Measurements from ENCODE around the gene RPL35. TPM values are rescaled to one million over a fixed set of nuclear protein-coding genes. Genes with fewer than 3 reads are reported as not detected.
A peak's percentile ranks its signal among the peaks of the same experiment; 100 is the strongest.
"Not testable (repeated sequence)": the region's sequence is repeated elsewhere in the genome, so short reads cannot be mapped to it uniquely, and the experiment has no call there.

Gene RPL35
- total RNA-seq, 1 donor from 2014 or later: 704 TPM

DNA sequence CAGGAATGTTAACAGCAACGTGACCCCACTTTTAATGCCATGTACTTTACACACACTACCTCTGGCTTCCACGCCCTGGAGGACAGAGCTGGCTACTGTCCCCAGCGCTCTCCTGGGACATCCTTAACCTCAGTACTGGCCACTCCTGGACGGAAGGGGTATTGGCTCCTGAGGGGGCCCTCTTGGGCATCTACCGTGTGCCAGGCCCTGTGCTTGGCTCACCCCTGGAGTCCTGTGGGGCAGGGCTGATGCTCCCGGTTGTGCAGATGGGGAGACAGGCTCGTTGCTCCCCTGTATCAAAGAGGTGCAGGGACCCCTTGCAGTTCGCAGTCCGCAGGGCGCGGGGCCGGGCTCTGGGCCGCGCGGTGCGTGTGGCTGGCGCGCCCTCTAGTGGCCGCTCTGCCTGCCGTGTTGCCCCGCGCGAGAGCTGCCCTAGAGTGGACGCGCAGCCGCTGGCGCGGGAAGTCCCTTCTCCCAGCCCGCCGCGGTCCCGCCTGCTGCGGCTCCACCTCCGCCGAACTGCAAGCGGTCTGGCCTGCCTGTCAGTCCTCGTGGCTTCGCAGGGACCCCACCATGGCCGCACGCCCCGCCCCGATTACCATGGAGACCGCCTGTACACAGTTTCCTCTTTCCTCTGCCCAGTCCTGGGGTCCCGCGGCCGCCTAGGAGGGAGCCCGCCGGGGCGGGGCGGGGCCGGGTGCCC is 8.8 kb downstream of the RPL35 start, which contains the start of gene WDR38:
Gene WDR38, plus strand, starts transcription at position 632 of the 703 bp plus-strand sequence. CDS start 72 bp downstream, outside the sequence.
- peak; percentile 56 for DNase-seq (ENCODE audit: low spot score)

GRCh38 chr9:124852121-124852828 is 9.5 kb downstream of the RPL35 start:
- DNase-seq (ENCODE audit: low spot score): no peak

DNA sequence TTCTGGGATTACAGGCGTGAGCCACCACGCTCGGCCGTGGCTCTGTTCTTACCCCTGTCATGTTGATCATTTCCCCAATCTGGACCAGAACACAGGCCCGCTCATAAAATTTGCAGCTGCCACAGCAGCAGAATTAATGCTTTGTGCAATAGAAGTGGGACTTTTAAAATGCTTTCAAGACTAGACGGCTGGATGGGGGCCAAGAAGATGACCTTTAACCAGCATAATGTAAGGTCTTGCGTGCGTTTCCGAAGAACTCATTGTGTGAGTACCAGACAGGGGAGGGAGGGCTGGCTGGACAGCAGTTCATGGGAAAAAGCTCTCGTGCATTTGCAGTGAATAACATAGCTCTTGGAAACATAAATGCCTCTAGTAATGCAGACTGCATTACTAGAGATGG is 12.0 kb downstream of the RPL35 start:
- DNase-seq (ENCODE audit: low spot score): no peak

- DNase-seq (ENCODE audit: low spot score): no peak
These were observed 14.8 kb downstream of the RPL35 start for GRCh38 chr9:124846969-124847368.

GRCh38 chr9:124846467-124846866 is 15.3 kb downstream of the RPL35 start:
- not testable (repeated sequence) for DNase-seq (ENCODE audit: low spot score)

GRCh38 chr9:124844291-124844690 is 17.5 kb downstream of the RPL35 start:
- DNase-seq (ENCODE audit: low spot score): no peak

DNA sequence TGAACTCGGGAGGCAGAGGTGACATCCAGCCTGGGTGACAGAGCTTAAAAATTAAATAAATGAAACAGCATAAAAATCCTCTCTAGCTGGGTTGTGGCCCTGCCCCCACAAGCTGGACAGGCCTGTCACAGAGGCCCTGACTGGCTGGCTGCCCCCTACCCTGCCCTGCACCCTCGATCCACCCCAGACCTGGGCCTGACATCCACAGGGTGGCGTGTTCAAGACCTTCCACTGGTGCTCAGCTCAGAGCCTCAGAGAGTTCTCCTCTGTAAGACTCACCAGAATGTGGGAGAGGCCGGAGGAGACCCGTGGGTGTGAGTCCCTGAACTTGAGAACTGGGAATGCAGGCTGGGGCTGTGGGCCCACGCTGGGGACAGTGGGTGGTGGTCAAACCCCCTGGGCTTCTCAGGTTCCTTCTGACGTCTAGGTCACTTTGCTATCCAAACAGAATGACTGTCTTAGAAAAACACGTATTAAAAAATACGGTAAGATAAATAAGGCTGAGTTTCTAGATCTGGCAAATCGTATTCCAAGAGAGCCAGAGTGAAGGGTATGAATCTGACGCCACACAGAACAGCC is 18.2 kb downstream of the RPL35 start:
- no peak for DNase-seq (ENCODE audit: low spot score)

DNA sequence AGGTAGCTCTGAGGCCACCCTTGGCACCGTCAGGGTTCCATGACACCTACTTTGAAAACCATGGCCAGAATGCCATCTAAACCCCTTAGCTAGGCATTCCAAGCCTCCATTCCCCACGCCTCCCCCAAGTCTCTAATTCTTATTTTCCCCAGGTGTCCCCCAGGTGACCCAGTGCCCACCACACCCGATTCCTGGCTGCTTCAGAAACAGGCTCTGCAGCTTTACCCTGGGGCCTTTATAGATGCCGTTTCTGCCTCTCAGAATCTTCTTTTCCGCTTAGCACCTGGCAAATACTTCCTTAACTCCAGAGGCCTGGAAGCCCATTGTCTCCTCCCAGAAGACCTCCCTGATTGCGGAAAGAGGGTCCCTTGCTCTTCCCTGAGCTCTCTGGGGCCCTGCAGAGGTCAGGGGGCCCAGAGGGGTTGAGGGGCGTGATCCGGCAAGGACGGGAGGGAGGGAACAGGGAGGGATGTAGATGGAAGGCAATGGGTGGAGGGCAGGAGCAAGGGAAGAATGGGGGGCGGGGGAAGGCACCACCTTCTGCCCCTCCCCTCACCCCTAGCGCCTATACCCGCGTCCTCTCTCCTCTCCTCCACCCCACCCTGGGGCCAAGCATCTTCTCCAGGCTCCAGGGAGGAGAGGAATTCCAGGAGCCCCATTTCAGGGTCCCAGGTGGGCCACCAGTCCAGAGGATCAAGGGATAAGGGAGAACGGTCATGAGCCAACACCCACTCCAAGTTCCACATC is 20.5 kb downstream of the RPL35 start:
- no peak for DNase-seq (ENCODE audit: low spot score)

DNA sequence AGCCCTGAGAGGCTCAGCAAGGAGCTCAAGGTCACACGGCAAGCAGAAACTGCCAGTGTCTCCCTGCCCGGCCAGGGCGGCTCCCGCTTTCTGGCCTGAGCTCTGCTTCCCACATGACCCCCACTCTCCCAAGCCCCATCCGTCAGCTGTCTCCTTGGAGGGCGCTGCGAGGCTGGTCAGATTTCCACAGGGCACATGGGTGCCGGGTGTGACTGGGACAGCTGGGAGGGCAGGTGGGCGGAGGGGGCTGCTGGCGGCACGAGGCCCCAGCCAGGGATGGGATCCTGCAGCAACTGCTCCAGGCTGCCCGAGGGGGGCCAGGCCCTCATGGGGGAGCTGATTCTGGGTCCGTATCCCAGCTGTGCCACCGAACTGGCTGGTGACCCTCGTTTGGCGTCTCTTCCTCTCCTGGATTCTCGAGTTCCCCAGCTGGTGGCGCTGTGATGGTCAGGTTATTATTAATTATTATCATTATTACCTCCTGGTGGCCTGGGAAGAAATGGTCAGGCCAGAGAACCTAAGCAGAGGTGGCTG is 21.4 kb downstream of the RPL35 start:
- no peak for DNase-seq (ENCODE audit: low spot score)

DNA sequence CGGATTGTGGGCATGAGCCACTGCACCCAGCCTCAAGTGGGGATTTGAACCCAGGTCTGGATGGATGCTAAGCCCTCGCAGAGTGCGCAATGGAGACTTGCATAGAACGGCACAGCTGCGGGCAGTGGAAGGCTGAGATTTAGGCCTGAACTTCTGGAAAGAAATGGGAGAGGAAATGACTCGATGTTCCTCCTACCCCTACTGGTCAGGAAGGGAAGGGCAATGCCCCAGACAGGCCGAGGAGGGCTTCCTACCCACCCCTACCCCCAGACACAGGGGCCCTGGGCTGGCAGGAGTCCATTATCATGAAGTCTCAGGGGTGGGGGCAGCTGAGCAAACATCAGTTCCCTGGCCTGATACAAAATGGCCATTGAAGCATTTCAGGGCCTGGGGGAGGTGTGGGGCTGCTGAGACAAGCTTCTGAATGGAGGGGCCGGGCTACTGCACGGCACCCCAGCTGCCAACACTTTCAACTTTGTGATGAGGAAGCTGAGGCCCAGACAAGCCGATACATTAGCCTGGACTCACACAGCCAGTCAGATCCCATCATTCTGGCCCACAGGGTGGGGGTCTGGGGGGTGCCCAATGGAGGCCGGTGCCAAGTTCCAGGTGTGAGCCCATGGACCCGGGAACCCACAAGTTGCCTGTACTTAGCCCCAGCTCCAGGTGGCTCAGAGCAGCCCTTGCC is 22.0 kb downstream of the RPL35 start:
- DNase-seq (ENCODE audit: low spot score): no peak

DNA sequence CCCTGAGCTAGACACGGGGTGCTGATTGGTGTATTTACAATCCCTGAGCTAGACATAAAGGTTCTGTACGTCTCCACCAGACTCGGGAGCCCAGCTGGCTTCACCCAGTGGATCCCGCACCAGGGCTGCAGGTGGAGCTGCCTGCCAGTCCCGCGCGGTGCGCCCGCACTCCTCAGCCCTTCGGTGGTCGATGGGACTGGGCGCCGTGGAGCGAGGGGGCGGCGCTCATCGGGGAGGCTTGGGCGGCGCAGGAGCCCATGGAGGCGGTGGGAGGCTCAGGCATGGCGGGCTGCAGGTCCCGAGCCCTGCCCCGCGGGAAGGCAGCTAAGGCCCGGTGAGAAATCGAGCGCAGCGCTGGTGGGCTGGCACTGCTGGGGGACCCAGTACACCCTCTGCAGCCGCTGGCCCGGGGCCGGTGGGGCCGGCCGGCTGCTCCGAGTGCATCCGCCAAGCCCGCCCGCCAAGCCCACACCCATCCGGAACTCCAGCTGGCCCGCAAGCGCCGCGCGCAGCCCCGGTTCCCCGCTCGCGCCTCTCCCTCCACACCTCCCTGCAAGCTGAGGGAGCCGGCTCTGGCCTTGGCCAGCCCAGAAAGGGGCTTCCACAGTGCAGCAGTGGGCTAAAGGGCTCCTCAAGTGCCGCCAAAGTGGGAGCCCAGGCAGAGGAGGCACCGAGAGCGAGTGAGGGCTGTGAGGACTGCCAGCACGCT is 23.0 kb downstream of the RPL35 start:
- DNase-seq (ENCODE audit: low spot score): not testable (repeated sequence)

DNA sequence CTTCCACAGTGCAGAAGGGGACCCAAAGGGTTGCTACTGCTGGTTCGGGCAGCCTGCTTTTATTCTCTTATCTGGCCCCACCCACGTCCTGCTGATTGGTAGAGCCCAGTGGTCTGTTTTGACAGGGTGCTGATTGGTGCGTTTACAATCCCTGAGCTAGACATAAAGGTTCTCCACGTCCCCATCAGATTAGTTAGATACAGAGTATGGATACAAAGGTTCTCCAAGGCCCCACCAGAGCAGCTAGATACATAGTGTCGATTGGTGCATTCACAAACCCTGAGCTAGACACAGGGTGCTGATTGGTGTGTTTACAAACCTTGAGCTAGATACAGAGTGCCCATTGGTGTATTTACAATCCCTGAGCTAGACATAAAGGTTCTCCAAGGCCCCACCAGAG is 23.6 kb downstream of the RPL35 start:
- DNase-seq (ENCODE audit: low spot score): not testable (repeated sequence)

- peak; percentile 68 for DNase-seq (ENCODE audit: low spot score)
These were observed 26.7 kb downstream of the RPL35 start for GRCh38 chr9:124835026-124835557.

DNA sequence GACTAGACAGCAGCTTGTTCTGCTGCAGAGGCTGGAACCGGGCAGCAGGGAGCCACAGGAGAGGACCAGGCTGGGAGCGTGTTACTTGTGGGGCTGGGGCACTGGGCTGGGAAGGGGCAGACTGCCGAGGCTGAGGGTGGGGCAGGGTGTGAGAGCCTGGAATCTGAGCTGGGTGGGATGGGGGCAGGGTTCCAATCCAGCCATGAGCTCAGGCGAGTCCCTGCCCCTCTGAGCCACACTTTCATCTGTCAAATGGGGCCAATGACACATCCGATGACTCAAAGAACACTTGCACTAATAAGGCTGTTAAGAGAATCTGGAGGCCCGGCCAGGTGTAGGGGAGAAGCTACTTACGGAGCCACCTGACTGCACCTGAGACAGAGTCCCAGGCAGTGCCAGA is 27.2 kb downstream of the RPL35 start:
- DNase-seq (ENCODE audit: low spot score): no peak

- DNase-seq (ENCODE audit: low spot score): no peak
These were observed 30.0 kb downstream of the RPL35 start for GRCh38 chr9:124831642-124832364.

DNA sequence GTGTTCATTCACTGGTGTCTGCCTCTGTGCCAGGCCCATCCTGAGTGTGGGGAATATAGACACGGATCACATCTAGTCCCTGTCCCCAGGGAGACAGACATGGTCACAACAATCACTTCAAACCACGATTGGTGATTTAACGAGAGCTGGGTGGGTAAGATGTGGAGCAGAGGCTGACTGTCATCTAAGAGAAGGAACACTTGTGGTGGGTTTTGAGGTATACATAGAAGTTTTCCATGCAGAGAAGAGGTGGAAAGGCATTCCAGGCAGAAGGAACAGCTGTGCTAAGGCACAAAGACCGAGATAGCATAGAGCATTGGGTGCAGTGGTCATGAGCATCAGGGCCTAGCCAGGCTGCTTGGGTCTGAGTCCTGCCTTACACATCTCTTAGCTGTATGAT is 31.2 kb downstream of the RPL35 start:
- DNase-seq (ENCODE audit: low spot score): no peak

DNA sequence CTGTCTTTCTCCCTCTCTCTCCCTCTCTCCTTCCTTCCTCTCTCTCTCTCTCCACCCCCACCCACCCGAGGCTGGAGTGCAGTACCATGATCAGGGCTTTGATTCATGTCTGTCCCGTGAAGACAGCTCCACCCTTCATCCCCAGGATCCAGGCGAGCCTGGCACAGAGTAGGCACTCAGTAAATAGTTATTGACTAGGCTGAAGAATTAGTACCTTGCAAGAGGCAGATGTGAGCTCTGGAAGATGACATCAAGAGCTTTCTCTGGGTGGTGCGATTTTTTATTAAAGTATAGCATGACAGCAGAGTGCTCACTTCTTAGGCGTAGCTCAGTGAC is 32.5 kb downstream of the RPL35 start:
- no peak for DNase-seq (ENCODE audit: low spot score)

DNA sequence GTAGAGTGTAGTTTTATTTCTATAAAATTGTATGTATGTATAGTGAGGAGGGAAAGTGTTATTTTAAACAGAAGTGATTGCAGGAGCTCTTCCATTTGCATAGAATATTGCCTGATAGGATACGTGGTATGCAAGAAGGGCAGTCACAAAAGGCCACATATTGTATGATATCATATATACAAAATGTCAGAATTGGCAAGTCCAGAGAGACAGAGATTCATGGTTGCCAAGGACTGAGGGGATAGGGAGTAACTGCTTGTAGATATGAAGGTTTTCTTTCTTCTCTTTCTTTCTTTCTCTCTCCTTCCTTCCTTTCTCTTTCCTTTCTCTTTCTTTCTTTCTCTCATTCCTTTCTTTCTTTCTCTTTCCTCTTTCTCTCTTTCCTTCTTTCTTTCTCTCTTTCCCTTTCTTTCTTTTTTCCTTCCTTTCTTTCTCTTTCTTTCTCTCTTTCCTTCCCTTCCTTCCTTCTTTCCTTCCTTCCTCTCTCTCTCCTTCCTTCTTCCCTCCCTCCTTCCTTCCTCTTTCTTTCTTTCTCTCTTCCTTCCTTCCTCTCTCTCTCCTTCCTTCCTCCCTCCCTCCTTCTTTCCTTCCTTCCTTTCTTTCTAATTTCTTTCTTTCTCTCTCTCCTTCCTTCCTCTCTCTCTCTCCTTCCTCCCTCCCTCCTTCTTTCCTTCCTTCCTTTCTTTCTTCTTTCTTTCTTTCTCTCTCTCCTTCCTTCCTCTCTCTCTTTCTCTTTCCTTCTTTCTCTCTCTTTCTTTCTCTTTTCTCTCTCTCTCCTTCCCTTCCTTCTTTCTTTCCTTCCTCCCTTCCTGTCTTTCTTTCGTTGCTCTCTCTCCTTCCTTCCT is 33.0 kb downstream of the RPL35 start:
- DNase-seq (ENCODE audit: low spot score): no peak

All from mucosa of gallbladder (tissue), 1 donor.